SU-DHL-6 (cell line): ENCODE measurements around the gene ATP1A4.
"Not testable (repeated sequence)": the region's sequence is repeated elsewhere in the genome, so short reads cannot be mapped to it uniquely, and the experiment has no call there.

Experiments
- H2AFZ ChIP-seq: fragments of 200-600 bp; sonication (generic); 2 replicates; pipeline ENCODE4 v1.6.1; 2014; ENCODE audit warnings: low read depth, mild to moderate bottlenecking, moderate library complexity, mixed read lengths, antibody characterized with exemption, low read length; ENCODE audit not compliant: severe bottlenecking
- H3F3A ChIP-seq: fragments of 200-600 bp; shearing (Covaris generic); 2 replicates; pipeline ENCODE4 v1.6.0; 2016; ENCODE audit warnings: antibody characterized with exemption, mild to moderate bottlenecking; ENCODE audit not compliant: insufficient read depth
- H3K27ac ChIP-seq: fragments of 200-600 bp; sonication (generic); 2 replicates; pipeline ENCODE4 v1.5.1; 2016; ENCODE audit warnings: low read depth, mild to moderate bottlenecking, low read length, moderate library complexity, mixed read lengths
- H3K27me3 ChIP-seq: fragments of 200-600 bp; sonication (generic), shearing (Covaris generic); 2 replicates; pipeline ENCODE4 v1.6.0; 2014; ENCODE audit warnings: mild to moderate bottlenecking, low read length
- H3K36me3 ChIP-seq: fragments of 200-600 bp; sonication (generic); 2 replicates; pipeline ENCODE4 v1.6.1; 2014; ENCODE audit warnings: mild to moderate bottlenecking, low read length, mixed read lengths
- H3K4me2 ChIP-seq: fragments of 300-600, 200-600 bp; shearing (Covaris generic), sonication (generic); 2 replicates; pipeline ENCODE4 v1.6.0; 2014; ENCODE audit warnings: low read length, low read depth, mild to moderate bottlenecking; ENCODE audit not compliant: poor library complexity, severe bottlenecking
- H3K4me3 ChIP-seq: fragments of 200-600 bp; sonication (generic); 2 replicates; pipeline ENCODE4 v1.5.1; 2014; ENCODE audit warnings: antibody characterized with exemption, low read length, mild to moderate bottlenecking, mixed read lengths; ENCODE audit not compliant: insufficient read depth, poor library complexity, severe bottlenecking
- H3K79me2 ChIP-seq: fragments of 200-600 bp; sonication (generic); 2 replicates; pipeline ENCODE4 v1.6.1; 2014; ENCODE audit warnings: mild to moderate bottlenecking, low read length, moderate library complexity; ENCODE audit not compliant: insufficient read depth
- H3K9ac ChIP-seq: fragments of 200-600 bp; sonication (generic); 2 replicates; pipeline ENCODE4 v1.7.0; 2014; ENCODE audit warnings: mild to moderate bottlenecking, low read length
- H3K9me2 ChIP-seq: fragments of 200-600 bp; sonication (generic); replicated peaks from 2 replicates; pipeline ENCODE4 v1.6.1; 2014; ENCODE audit warnings: low read length; ENCODE audit not compliant: insufficient read depth
- H3K9me3 ChIP-seq: fragments of 200-600 bp; sonication (generic); 2 replicates; pipeline ENCODE4 v1.6.1; 2014; ENCODE audit warnings: low read length, mixed read lengths; ENCODE audit not compliant: insufficient read depth
- H4K20me1 ChIP-seq: fragments of 200-600 bp; sonication (generic); 2 replicates; pipeline ENCODE4 v1.6.1; 2014; ENCODE audit warnings: low read depth, mild to moderate bottlenecking, antibody characterized with exemption, low read length, moderate library complexity, mixed read lengths
- EZH2phosphoT487 ChIP-seq: fragments of 200-600 bp; sonication (generic), shearing (Covaris generic); conservative IDR thresholded peaks from 2 replicates; pipeline ENCODE4 v1.6.1; 2018; ENCODE audit warnings: mild to moderate bottlenecking, antibody characterized with exemption, low read length, moderate library complexity, mixed read lengths
- TF ChIP-seq, protein P1 (sequence below): fragments of 200-600 bp; sonication (generic); IDR thresholded peaks from one replicate; pipeline ENCODE4 v1.5.1; 2017; ENCODE audit warnings: antibody characterized with exemption, mild to moderate bottlenecking, low read length, moderate library complexity; ENCODE audit not compliant: insufficient read depth, poor library complexity, severe bottlenecking

Gene ATP1A4

DNA sequence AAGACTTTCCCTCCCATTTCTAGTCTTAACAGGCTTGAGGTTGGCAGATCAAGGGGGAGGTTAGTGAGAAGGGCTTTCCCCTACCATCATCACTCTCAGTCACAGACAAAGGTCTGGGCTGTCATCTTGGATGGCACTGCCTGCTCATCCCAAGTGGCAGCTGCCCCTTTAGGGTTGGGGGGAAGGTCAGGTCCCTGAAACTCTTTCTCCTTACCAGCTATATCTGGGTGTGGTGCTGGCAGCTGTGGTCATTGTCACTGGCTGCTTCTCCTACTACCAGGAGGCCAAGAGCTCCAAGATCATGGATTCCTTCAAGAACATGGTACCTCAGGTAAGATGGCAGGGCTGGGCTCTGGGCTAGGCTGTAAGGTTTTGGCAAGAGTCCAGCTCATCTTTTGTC, 27.7 kb upstream of the ATP1A4 start:
- no peaks in the 10 kb centered on the region for H3K9me2 ChIP-seq
- H3K4me3 ChIP-seq, result no peak overlapping the region
- no peak overlapping the region for H3K27ac ChIP-seq
- H3K27me3 ChIP-seq, result no peaks in the 10 kb centered on the region
- H3F3A ChIP-seq, result no peaks in the 10 kb centered on the region
- no peak overlapping the region for H3K9ac ChIP-seq
- H3K36me3 ChIP-seq, result no peaks in the 10 kb centered on the region
- TF ChIP-seq, protein P1, sequence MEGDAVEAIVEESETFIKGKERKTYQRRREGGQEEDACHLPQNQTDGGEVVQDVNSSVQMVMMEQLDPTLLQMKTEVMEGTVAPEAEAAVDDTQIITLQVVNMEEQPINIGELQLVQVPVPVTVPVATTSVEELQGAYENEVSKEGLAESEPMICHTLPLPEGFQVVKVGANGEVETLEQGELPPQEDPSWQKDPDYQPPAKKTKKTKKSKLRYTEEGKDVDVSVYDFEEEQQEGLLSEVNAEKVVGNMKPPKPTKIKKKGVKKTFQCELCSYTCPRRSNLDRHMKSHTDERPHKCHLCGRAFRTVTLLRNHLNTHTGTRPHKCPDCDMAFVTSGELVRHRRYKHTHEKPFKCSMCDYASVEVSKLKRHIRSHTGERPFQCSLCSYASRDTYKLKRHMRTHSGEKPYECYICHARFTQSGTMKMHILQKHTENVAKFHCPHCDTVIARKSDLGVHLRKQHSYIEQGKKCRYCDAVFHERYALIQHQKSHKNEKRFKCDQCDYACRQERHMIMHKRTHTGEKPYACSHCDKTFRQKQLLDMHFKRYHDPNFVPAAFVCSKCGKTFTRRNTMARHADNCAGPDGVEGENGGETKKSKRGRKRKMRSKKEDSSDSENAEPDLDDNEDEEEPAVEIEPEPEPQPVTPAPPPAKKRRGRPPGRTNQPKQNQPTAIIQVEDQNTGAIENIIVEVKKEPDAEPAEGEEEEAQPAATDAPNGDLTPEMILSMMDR, result no peak
- no peak for TF ChIP-seq EZH2phosphoT487
- H2AFZ ChIP-seq, result no peak overlapping the region
- H3K4me2 ChIP-seq, result no peak overlapping the region
- H3K9me3 ChIP-seq, result no peaks in the 10 kb centered on the region
- no peaks in the 10 kb centered on the region for H4K20me1 ChIP-seq
- H3K79me2 ChIP-seq, result no peaks in the 10 kb centered on the region

DNA sequence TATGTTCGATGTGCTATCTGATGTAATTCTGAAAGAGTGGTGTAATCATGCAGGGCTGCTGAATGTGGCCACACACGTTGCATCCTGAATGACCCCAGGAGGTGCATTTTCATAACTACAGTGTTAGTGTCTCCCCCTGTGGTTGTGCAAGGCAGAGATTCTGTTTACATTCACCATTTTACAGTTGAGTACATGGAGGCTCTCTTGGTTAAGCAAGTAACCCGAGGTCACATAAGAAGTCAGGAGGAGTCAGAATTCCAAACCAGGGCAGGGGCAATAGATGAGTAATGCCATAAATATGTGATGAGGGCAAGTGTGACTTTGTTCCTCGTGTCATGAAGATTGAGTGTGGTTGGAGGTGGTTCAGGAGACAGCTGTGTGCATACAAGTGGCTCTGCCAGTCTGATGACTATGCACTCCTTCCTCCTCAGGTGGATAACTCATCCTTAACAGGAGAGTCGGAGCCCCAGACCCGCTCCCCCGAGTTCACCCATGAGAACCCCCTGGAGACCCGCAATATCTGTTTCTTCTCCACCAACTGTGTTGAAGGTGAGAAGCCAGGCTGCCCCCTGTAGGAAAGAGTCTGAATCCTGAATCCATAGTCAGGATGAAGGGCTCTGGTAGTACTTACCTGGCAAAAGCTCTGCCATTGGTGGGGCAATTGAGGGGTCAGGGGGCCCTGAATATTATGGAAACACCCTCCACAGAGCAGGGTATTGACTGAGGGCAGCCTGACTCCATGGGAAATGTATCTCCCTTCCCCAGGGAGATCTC, 26.5 kb upstream of the ATP1A4 start:
- H3K9ac ChIP-seq, result no peak overlapping the region
- H3K9me3 ChIP-seq, result no peaks in the 10 kb centered on the region
- no peaks in the 10 kb centered on the region for H3K27me3 ChIP-seq
- no peak overlapping the region for H3K27ac ChIP-seq
- no peaks in the 10 kb centered on the region for H3K36me3 ChIP-seq
- H3K79me2 ChIP-seq, result no peaks in the 10 kb centered on the region
- H3K9me2 ChIP-seq, result no peaks in the 10 kb centered on the region
- no peak overlapping the region for H3K4me2 ChIP-seq
- H3K4me3 ChIP-seq, result no peak overlapping the region
- TF ChIP-seq, protein P1, result no peak
- no peak for TF ChIP-seq EZH2phosphoT487
- no peaks in the 10 kb centered on the region for H4K20me1 ChIP-seq
- no peak overlapping the region for H2AFZ ChIP-seq
- no peaks in the 10 kb centered on the region for H3F3A ChIP-seq

DNA sequence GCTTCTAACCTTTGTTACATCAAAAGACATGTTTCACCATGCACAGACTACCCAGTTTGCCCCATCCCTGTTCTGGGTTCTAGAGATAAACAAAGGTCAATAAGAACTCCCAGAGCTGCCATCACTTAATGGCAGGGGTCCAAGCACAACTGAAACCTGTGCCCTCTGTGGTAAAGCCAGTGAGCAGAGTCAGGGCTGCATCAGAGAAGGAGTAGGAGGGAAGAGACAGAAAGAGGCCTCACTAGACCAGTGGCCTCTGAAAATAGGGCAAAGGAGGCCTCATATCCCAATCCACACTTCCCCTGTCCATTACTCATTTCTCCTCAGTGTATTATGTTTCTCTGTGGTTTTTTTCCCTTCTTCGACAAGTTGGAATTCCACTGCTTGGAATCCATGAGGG, 25.7 kb upstream of the ATP1A4 start:
- no peaks in the 10 kb centered on the region for H3K36me3 ChIP-seq
- H3K9ac ChIP-seq, result no peak overlapping the region
- H3K79me2 ChIP-seq, result no peaks in the 10 kb centered on the region
- H3K9me3 ChIP-seq, result no peaks in the 10 kb centered on the region
- TF ChIP-seq EZH2phosphoT487, result no peak
- TF ChIP-seq, protein P1, result no peak
- no peaks in the 10 kb centered on the region for H3K27me3 ChIP-seq
- H3K4me2 ChIP-seq, result no peak overlapping the region
- no peaks in the 10 kb centered on the region for H3F3A ChIP-seq
- H3K9me2 ChIP-seq, result no peaks in the 10 kb centered on the region
- H3K27ac ChIP-seq, result no peak overlapping the region
- H3K4me3 ChIP-seq, result no peak overlapping the region
- no peaks in the 10 kb centered on the region for H4K20me1 ChIP-seq
- H2AFZ ChIP-seq, result no peak overlapping the region

DNA sequence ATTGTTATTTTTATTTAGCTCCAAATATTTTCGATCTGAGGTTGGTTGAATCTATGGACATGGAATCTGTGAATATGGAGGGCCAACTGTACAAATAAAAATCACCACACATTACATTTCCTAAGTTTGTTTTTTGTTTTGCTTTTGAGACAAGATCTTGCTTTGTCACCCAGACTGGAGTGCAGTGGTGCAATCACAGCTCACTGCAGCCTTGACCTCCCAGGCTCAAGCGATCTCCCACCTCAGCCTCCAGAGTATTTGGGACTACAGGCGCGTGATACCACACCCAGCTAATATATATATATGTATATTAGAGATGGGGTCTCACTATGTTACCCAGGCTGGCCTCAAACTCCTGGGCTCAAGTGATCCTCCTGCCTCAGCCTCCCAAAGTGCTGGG, 25.1 kb upstream of the ATP1A4 start:
- not testable (repeated sequence) for H3K79me2 ChIP-seq, H2AFZ ChIP-seq, H3F3A ChIP-seq, H3K36me3 ChIP-seq, H3K4me2 ChIP-seq, H3K4me3 ChIP-seq, H3K27me3 ChIP-seq, H3K9ac ChIP-seq, H3K9me2 ChIP-seq, H4K20me1 ChIP-seq, H3K27ac ChIP-seq, H3K9me3 ChIP-seq
